H9 (cell line): ENCODE measurements around the gene UQCR11. TPM values are rescaled to one million over a fixed set of nuclear protein-coding genes. Genes with fewer than 3 reads are reported as not detected.

Experiments used
- DNase-seq: peaks from one replicate; pipeline ENCODE4 v3.0.0-alpha.2; 2017
- H2AFZ ChIP-seq: one replicate; pipeline ENCODE4 v1.6.1; 2013; ENCODE audit warnings: mild to moderate bottlenecking, low read length, control low read depth, moderate library complexity
- H2AK5ac ChIP-seq: 2 replicates; pipeline ENCODE4 v1.6.1; 2013; ENCODE audit warnings: low read length, control low read depth, mixed read lengths; ENCODE audit not compliant: insufficient read length
- H2BK120ac ChIP-seq: one replicate; pipeline ENCODE4 v1.6.1; 2013; ENCODE audit warnings: low read depth, mild to moderate bottlenecking, low read length, control low read depth, inconsistent platforms; ENCODE audit not compliant: poor library complexity, severe bottlenecking
- H2BK12ac ChIP-seq: 2 replicates; pipeline ENCODE4 v1.6.1; 2013; ENCODE audit warnings: low read length, control low read depth, mixed read lengths, low read depth; ENCODE audit not compliant: insufficient read length
- H2BK15ac ChIP-seq: 2 replicates; pipeline ENCODE4 v1.6.1; 2013; ENCODE audit warnings: low read depth, low read length, control low read depth
- H2BK20ac ChIP-seq: one replicate; pipeline ENCODE4 v1.6.1; 2013; ENCODE audit warnings: low read depth, mild to moderate bottlenecking, low read length, control low read depth, inconsistent platforms; ENCODE audit not compliant: poor library complexity, severe bottlenecking
- H2BK5ac ChIP-seq: 2 replicates; pipeline ENCODE4 v1.6.1; 2013; ENCODE audit warnings: low read length, control low read depth, mixed read lengths; ENCODE audit not compliant: insufficient read length
- H3K14ac ChIP-seq: 2 replicates; pipeline ENCODE4 v1.6.1; 2013; ENCODE audit warnings: low read length, control low read depth; ENCODE audit not compliant: insufficient read depth
- H3K18ac ChIP-seq: 2 replicates; pipeline ENCODE4 v1.6.1; 2013; ENCODE audit warnings: low read depth, mild to moderate bottlenecking, mixed read lengths, low read length, control low read depth; ENCODE audit not compliant: insufficient read length
- H3K23ac ChIP-seq: 2 replicates; pipeline ENCODE4 v1.6.1; 2013; ENCODE audit warnings: low read length, control low read depth, mixed read lengths, low read depth; ENCODE audit not compliant: insufficient read length
- H3K23me2 ChIP-seq: 2 replicates; pipeline ENCODE4 v1.6.1; 2013; ENCODE audit warnings: low read depth, mild to moderate bottlenecking, mixed read lengths, low read length, control low read depth; ENCODE audit not compliant: insufficient read length, poor library complexity, severe bottlenecking
- H3K27ac ChIP-seq: 2 replicates; pipeline ENCODE4 v1.5.1; 2013; ENCODE audit warnings: low read length, control low read depth, mixed read lengths, low read depth; ENCODE audit not compliant: insufficient read length
- H3K27me3 ChIP-seq: 2 replicates; pipeline ENCODE4 v1.6.1; 2013; ENCODE audit warnings: low read length, control low read depth, inconsistent platforms; ENCODE audit not compliant: insufficient read depth
- H3K4ac ChIP-seq: 2 replicates; pipeline ENCODE4 v1.6.1; 2013; ENCODE audit warnings: low read depth, mild to moderate bottlenecking, control low read depth, inconsistent platforms, low read length, moderate library complexity
- H3K4me1 ChIP-seq: 2 replicates; pipeline ENCODE4 v1.6.1; 2013; ENCODE audit warnings: low read length, control low read depth, inconsistent platforms; ENCODE audit not compliant: insufficient read depth
- H3K4me2 ChIP-seq: 2 replicates; pipeline ENCODE4 v1.6.1; 2013; ENCODE audit warnings: low read length, control low read depth, mixed read lengths; ENCODE audit not compliant: insufficient read length, insufficient read depth
- H3K56ac ChIP-seq: 2 replicates; pipeline ENCODE4 v1.6.1; 2013; ENCODE audit warnings: low read depth, mild to moderate bottlenecking, mixed read lengths, low read length, control low read depth; ENCODE audit not compliant: insufficient read length
- H3K79me1 ChIP-seq: 2 replicates; pipeline ENCODE4 v1.6.1; 2013; ENCODE audit warnings: low read depth, mild to moderate bottlenecking, moderate library complexity, low read length, control low read depth, inconsistent platforms; ENCODE audit not compliant: insufficient read depth, poor library complexity, severe bottlenecking
- H3K79me2 ChIP-seq: 2 replicates; pipeline ENCODE4 v1.6.1; 2013; ENCODE audit warnings: low read length, control low read depth, inconsistent platforms; ENCODE audit not compliant: insufficient read depth
- H3K9ac ChIP-seq: 2 replicates; pipeline ENCODE4 v1.6.1; 2013; ENCODE audit warnings: low read length, control low read depth, mixed read lengths; ENCODE audit not compliant: insufficient read length; ENCODE audit errors: extremely low read depth
- H3K9me3 ChIP-seq: one replicate; pipeline ENCODE4 v1.6.1; 2013; ENCODE audit warnings: low read depth, low read length, inconsistent platforms; ENCODE audit not compliant: control insufficient read depth
- H3T11ph ChIP-seq: one replicate; pipeline ENCODE4 v1.6.1; 2013; ENCODE audit warnings: mild to moderate bottlenecking, low read length, control low read depth, inconsistent platforms
- H4K20me1 ChIP-seq: one replicate; pipeline ENCODE4 v1.6.1; 2013; ENCODE audit not compliant: control insufficient read depth, insufficient read length, insufficient read depth
- H4K5ac ChIP-seq: 2 replicates; pipeline ENCODE4 v1.6.1; 2013; ENCODE audit warnings: low read depth, mild to moderate bottlenecking, mixed read lengths, low read length, control low read depth; ENCODE audit not compliant: insufficient read length
- H4K8ac ChIP-seq: replicated peaks from 2 replicates; pipeline ENCODE4 v1.6.1; 2013; ENCODE audit warnings: low read length, control low read depth, mixed read lengths, low read depth; ENCODE audit not compliant: insufficient read length
- H4K91ac ChIP-seq: 2 replicates; pipeline ENCODE4 v1.6.1; 2013; ENCODE audit warnings: low read depth, mild to moderate bottlenecking, moderate library complexity, mixed read lengths, low read length, control low read depth; ENCODE audit not compliant: insufficient read length
- H3K27ac Mint-ChIP-seq, 3 experiments: 2 replicates in 2 of 3; 3 replicates in 1 of 3; pipeline ENCODE4 v1.8.0; 2020 to 2021; ENCODE audit warnings: mixed read lengths in 3 of 3, mild to moderate bottlenecking in 1 of 3, moderate library complexity in 1 of 3
- H3K27me3 Mint-ChIP-seq: 2 replicates; pipeline ENCODE4 v1.8.0; 2021; ENCODE audit warnings: low read depth, mild to moderate bottlenecking, moderate library complexity, mixed read lengths
- H3K36me3 Mint-ChIP-seq, 3 experiments: 2 replicates in 2 of 3; 3 replicates in 1 of 3; pipeline ENCODE4 v1.8.0; 2020 to 2021; ENCODE audit warnings: low read depth in 3 of 3, mixed read lengths in 3 of 3; ENCODE audit not compliant: insufficient read depth in 1 of 3
- H3K4me1 Mint-ChIP-seq, 2 experiments: 2 replicates each; pipeline ENCODE4 v1.8.0; 2020; ENCODE audit warnings: mixed read lengths in 2 of 2
- H3K4me3 Mint-ChIP-seq, 2 experiments: 2 replicates in 1 of 2; 3 replicates in 1 of 2; pipeline ENCODE4 v1.8.0; 2020 to 2021; ENCODE audit warnings: mild to moderate bottlenecking in 2 of 2, mixed read lengths in 2 of 2, moderate library complexity in 1 of 2
- H3K9me3 Mint-ChIP-seq, 2 experiments: 2 replicates in 1 of 2; 3 replicates in 1 of 2; pipeline ENCODE4 v1.8.0; 2020; ENCODE audit warnings: mild to moderate bottlenecking in 2 of 2, mixed read lengths in 2 of 2, moderate library complexity in 1 of 2
- WGBS: extraction: QIAGEN DNeasy Blood & Tissue Kit; methylation state at CpG from one replicate; pipeline ENCODE4 v1.1.7; 2013; ENCODE audit warnings: missing lambda C conversion rate, low lambda C conversion rate, mixed read lengths; ENCODE audit not compliant: insufficient read length; ENCODE audit errors: extremely low coverage; 5-methylcytosine and 5-hydroxymethylcytosine counted together
- total RNA-seq: library from RNA; stranded (reverse); gene quantifications from 2 replicates; pipeline ENCODE4 v1.2.1, GENCODE V29; 2021
- TF ChIP-seq, protein P1 (sequence below): fragments of 200-600 bp; sonication (generic); conservative IDR thresholded peaks from 3 replicates; pipeline ENCODE4 v1.8.0; 2021; ENCODE audit warnings: antibody characterized with exemption, mild to moderate bottlenecking

UQCR11 gene
- total RNA-seq, 1 experiment from 2014 or later, result 174 TPM

DNA sequence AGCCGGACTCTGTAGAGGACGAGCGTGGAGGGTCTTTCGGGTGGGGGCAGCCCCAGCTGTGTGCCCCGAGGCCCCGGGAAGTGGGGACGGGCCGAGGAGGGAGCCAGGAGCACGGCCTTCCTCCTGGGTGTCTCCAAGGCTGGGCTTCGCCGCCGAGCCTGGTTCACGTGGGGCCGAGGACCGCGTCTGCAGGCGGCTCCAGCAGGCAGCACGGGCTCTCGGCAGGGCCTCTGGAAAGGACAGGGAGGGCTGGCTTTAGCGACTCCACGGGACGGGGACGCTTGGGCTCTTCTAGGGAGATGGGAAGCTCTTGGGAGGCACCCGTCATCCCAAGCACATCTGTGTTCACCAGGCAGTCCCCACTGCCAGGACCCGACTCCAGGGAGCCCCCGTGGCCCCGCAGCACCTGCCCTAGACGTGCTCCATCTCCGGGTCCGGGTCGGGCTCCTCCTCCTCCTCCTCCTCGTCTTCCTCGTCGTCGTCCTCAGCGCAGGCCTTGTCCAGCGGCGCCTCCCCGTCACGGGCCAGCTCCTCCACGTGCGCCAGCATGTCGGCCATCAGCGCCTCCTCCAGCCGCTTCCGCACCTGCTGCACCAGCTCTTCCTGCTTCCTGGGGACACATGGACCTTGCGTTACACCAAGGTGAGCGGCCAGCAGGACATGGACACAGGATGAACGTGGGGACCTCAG is 27.2 kb downstream of the UQCR11 start:
- no peak overlapping the region for H2BK20ac ChIP-seq
- H2BK12ac ChIP-seq, result no peak overlapping the region
- no peak overlapping the region for H3K4me2 ChIP-seq
- no peaks in the 10 kb centered on the region for H3K23me2 ChIP-seq
- no peak overlapping the region for H3K9ac ChIP-seq
- no peak overlapping the region for H2AK5ac ChIP-seq
- Mint-ChIP-seq H3K27ac (no peak overlapping the region), H3K4me1 (0 out of 4 replicates have a peak, but pooled peaks cover 0 to 3% of the 10 kb centered on the region in 2 experiments), H3K27me3 (no peaks in the 10 kb centered on the region; the same call in 1 of the 2 replicates), H3K36me3 (peaks cover 19 to 61% (median 45%) of the 10 kb centered on the region in 3 experiments; a peak in 6 of 7 replicates), H3K9me3 (no peaks in the 10 kb centered on the region; a peak in 1 of 5 replicates), H3K4me3 (no peak overlapping the region)
- no peaks in the 10 kb centered on the region for H3K4me1 ChIP-seq
- H3K56ac ChIP-seq, result no peak overlapping the region
- no peak overlapping the region for H3K4ac ChIP-seq
- H4K5ac ChIP-seq, result no peak overlapping the region
- no peak overlapping the region for H2BK120ac ChIP-seq
- TF ChIP-seq, protein P1, sequence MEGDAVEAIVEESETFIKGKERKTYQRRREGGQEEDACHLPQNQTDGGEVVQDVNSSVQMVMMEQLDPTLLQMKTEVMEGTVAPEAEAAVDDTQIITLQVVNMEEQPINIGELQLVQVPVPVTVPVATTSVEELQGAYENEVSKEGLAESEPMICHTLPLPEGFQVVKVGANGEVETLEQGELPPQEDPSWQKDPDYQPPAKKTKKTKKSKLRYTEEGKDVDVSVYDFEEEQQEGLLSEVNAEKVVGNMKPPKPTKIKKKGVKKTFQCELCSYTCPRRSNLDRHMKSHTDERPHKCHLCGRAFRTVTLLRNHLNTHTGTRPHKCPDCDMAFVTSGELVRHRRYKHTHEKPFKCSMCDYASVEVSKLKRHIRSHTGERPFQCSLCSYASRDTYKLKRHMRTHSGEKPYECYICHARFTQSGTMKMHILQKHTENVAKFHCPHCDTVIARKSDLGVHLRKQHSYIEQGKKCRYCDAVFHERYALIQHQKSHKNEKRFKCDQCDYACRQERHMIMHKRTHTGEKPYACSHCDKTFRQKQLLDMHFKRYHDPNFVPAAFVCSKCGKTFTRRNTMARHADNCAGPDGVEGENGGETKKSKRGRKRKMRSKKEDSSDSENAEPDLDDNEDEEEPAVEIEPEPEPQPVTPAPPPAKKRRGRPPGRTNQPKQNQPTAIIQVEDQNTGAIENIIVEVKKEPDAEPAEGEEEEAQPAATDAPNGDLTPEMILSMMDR, result no peak
- no peak for DNase-seq
- no peak overlapping the region for H4K8ac ChIP-seq
- no peak overlapping the region for H3T11ph ChIP-seq
- no peak overlapping the region for H3K14ac ChIP-seq
- no CpG with 5 or more reads among the region's 49 CpGs for WGBS
- no peak overlapping the region for H4K91ac ChIP-seq
- H3K23ac ChIP-seq, result no peak overlapping the region
- H2AFZ ChIP-seq, result no peak overlapping the region
- H3K9me3 ChIP-seq, result no peaks in the 10 kb centered on the region
- H2BK5ac ChIP-seq, result no peak overlapping the region
- H4K20me1 ChIP-seq, result no peaks in the 10 kb centered on the region
- no peaks in the 10 kb centered on the region for H3K79me2 ChIP-seq
- H3K27ac ChIP-seq, result no peak overlapping the region
- no peak overlapping the region for H3K18ac ChIP-seq
- H3K79me1 ChIP-seq, result no peaks in the 10 kb centered on the region
- H3K27me3 ChIP-seq, result no peaks in the 10 kb centered on the region
- H2BK15ac ChIP-seq, result no peak overlapping the region
